Skeletal muscle satellite cell (primary cell): ENCODE measurements around the gene PIWIL4.
"Not testable (repeated sequence)": the region's sequence is repeated elsewhere in the genome, so short reads cannot be mapped to it uniquely, and the experiment has no call there.

ENCODE experiments used
- H3K27me3 ChIP-seq: 2 replicates; pipeline ENCODE4 v1.7.0; 2013; ENCODE audit warnings: low read length; ENCODE audit not compliant: control insufficient read depth, insufficient read depth
- H3K36me3 ChIP-seq: 2 replicates; pipeline ENCODE4 v1.7.0; 2013; ENCODE audit warnings: mild to moderate bottlenecking, control low read depth, low read length; ENCODE audit not compliant: insufficient read depth
- H3K4me1 ChIP-seq: 2 replicates; pipeline ENCODE4 v1.7.0; 2013; ENCODE audit warnings: low read length; ENCODE audit not compliant: control insufficient read depth, insufficient read depth
- H3K4me2 ChIP-seq: 2 replicates; pipeline ENCODE4 v1.7.0; 2013; ENCODE audit warnings: mild to moderate bottlenecking, low read length
- H3K4me3 ChIP-seq: 2 replicates; pipeline ENCODE4 v1.7.0; 2013; ENCODE audit warnings: low read length
- H3K9ac ChIP-seq: 2 replicates; pipeline ENCODE4 v1.7.0; 2013; ENCODE audit warnings: mild to moderate bottlenecking, low read depth, low read length, moderate library complexity
- H3K9me3 ChIP-seq: replicated peaks from 2 replicates; pipeline ENCODE4 v1.7.0; 2013; ENCODE audit warnings: mild to moderate bottlenecking, control low read depth, low read length

Gene PIWIL4

DNA sequence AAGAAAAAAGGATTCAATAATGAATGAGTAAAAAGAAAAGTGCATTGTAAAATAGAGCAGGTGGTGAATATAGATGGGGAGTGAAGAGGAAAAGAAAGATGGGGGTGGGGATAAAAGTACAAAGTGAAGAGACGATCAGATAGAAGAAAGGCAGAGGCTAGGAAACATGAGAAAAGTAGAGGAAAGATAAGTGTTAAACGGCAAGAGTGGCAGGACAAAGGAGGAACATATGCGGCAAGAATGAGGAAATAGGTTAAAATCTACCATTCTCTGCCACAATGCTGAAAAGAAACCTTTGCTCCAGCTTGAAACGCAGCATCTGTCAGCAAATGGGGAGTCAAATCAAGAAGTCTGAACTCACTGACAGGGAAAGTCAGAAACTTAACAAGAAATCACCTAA, 16.7 kb upstream of the PIWIL4 start:
- Histone ChIP-seq H3K36me3 (no peaks in the 10 kb centered on the region), H3K27me3 (no peaks in the 10 kb centered on the region), H3K9ac (no peak overlapping the region), H3K9me3 (no peaks in the 10 kb centered on the region), H3K4me3 (no peak overlapping the region), H3K4me2 (no peak overlapping the region), H3K4me1 (peaks cover 23% of the 10 kb centered on the region)

DNA sequence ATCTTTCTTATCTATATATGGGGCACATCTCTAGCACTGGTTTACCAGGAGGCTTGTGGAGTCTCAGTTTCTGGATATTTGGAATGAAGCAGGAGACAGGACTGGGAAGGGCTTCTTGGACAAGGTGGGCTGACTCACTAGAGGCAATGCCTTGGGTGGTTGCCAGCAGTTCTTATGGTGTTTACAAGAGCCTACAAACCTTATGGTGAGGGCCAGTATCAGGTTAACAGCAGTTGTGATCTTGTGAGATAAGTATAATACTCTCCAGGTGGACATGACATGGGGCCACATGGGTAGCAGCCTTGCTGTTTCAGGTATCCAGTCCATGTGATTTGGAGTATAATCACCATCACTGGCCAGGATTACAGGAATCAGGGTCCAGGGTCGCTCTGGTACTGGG, 13.2 kb upstream of the PIWIL4 start:
- Histone ChIP-seq H3K36me3 (no peaks in the 10 kb centered on the region), H3K4me2 (no peak overlapping the region), H3K9me3 (no peaks in the 10 kb centered on the region), H3K4me3 (no peak overlapping the region), H3K9ac (no peak overlapping the region), H3K4me1 (peaks cover 27% of the 10 kb centered on the region), H3K27me3 (no peaks in the 10 kb centered on the region)

DNA sequence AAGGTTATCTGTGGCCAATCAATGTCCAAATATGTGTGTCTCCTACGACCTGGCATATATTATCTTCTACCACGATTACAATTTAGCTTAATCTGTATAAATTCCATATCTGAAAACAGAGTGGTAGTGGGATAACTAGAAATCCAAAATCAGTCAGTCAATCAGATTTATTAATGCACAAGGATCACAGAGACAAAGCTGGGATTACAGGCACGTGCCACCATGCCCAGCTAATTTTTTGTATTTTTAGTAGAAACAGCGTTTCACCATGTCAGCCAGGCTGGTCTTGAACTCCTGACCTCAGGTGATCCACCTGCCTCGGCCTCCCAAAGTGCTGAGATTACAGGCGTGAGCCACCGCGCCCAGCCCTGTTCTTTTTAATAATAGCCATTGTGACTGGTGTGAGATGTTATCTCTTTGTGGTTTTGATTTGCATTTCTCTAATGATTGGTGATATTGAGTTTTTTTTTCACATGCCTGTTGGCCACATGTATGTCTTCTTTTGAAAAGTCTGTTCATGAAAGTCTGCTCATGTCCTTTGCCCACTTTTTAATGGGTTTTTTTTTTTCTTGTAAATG, 11.3 kb upstream of the PIWIL4 start:
- peaks cover 35% of the 10 kb centered on the region for H3K4me1 ChIP-seq
- H3K36me3 ChIP-seq, H3K27me3 ChIP-seq, H3K4me3 ChIP-seq, H3K9me3 ChIP-seq, H3K4me2 ChIP-seq, H3K9ac ChIP-seq: not testable (repeated sequence)

DNA sequence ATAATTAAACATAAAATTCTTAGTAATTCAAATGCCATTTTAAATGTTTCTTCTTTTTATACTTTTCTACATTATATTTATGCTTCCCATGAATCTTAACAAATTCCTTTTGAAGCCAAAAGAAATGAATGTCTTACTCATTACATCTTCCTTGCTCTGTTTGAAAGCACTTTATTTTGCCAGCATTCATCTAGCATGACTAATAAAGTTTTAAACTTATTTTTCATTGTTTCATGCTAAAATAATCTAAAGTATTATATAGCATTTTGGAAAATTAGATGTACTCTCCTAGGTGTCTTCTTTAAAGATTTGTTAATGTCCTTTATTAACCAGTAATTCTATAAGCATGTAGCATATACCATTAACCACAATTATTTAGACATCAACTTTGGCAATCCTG, 9.7 kb upstream of the PIWIL4 start:
- Histone ChIP-seq H3K4me3 (peak overlapping the region; percentile 0), H3K4me1 (peaks cover 35% of the 10 kb centered on the region), H3K4me2 (peak overlapping the region; percentile 59), H3K27me3 (no peaks in the 10 kb centered on the region), H3K9ac (peak overlapping the region; percentile 49), H3K36me3 (no peaks in the 10 kb centered on the region), H3K9me3 (no peaks in the 10 kb centered on the region)

DNA sequence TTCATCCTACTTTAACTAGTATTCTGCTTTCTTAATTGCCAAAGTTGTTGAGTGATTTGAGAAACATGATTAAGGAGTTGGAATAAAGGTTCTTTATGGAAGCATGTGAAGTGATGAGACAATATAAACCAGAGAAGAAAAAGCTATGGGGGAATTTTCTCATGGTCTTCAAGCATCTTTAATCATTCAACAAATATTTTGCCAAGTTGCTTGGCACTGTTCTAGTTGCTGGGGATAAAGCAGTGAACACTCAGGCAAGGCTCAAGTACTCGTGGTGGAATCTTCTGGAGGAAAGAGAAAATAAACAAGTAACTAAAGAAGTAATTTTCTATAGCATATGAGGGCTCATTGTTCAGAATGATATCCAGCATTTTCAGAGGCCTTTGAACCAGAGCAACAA, 9.2 kb upstream of the PIWIL4 start:
- H3K4me2 ChIP-seq: no peak overlapping the region
- H3K9me3 ChIP-seq: no peaks in the 10 kb centered on the region
- no peaks in the 10 kb centered on the region for H3K27me3 ChIP-seq
- H3K36me3 ChIP-seq: no peaks in the 10 kb centered on the region
- H3K9ac ChIP-seq: no peak overlapping the region
- peak overlapping the region; percentile 0 for H3K4me3 ChIP-seq
- peaks cover 39% of the 10 kb centered on the region for H3K4me1 ChIP-seq

DNA sequence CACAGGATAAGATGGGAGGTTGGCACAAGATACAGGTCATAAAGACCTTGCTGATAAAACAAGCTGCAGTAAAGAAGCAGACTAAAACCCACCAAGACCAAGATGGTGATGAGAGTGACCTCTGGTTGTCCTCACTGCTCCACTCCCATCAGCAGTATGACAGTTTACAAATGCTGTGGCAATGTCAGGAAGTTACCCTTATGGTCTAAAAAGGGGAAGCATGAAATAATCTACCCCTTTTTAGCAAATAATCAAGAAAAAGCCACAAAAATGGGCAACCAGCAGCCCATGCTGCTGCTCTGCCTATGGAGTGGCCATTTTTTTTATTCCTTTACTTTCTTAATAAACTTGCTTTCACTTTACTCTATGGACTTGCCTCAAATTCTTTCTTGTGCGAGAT, 8.7 kb upstream of the PIWIL4 start:
- no peaks in the 10 kb centered on the region for H3K36me3 ChIP-seq
- H3K27me3 ChIP-seq: no peaks in the 10 kb centered on the region
- H3K9me3 ChIP-seq: no peaks in the 10 kb centered on the region
- no peak overlapping the region for H3K4me2 ChIP-seq
- H3K9ac ChIP-seq: no peak overlapping the region
- H3K4me3 ChIP-seq: no peak overlapping the region
- peaks cover 42% of the 10 kb centered on the region for H3K4me1 ChIP-seq

DNA sequence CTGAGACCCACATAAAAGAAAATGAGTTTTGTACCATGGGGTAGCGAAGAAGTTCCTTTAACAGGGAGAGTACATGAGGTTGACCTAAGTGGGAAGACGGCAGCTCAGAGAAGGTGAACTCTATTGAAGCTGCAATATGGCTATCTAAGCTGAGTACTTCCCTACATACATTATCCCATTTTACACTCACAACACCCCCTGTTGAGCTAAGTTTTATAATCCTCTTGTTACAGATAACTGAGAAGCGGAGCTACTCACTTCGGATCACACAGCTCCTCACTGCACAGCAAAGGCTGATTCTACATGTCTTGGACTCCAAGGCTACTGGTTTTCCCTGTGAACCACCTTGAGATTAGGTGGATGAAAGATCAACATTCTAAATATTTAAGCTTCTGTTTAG, 8.2 kb upstream of the PIWIL4 start:
- Histone ChIP-seq H3K36me3 (no peaks in the 10 kb centered on the region), H3K9me3 (no peaks in the 10 kb centered on the region), H3K4me3 (no peak overlapping the region), H3K4me1 (peaks cover 44% of the 10 kb centered on the region), H3K27me3 (no peaks in the 10 kb centered on the region), H3K9ac (no peak overlapping the region), H3K4me2 (no peak overlapping the region)

DNA sequence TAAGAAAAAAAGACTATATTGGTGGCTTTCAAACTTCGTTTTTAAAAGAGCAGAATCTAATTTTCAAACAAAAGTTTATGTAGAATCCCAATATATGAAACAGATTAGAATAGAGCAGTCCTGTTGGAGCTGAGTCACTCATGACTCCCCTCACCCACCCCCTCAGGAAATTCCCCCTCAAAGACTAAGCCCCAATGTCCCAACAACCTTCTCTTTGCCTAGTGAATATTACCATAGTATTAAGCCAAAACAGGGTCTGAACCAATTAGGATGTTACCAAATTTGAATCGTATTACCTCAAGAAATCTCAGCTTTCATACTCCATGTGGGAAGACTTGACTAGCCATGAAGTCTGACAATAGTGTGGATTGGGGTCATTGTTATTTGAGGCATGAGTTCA, 7.8 kb upstream of the PIWIL4 start:
- H3K4me3 ChIP-seq: no peak overlapping the region
- peaks cover 45% of the 10 kb centered on the region for H3K4me1 ChIP-seq
- H3K4me2 ChIP-seq: no peak overlapping the region
- H3K36me3 ChIP-seq: no peaks in the 10 kb centered on the region
- H3K9ac ChIP-seq: no peak overlapping the region
- H3K9me3 ChIP-seq: no peaks in the 10 kb centered on the region
- H3K27me3 ChIP-seq: no peaks in the 10 kb centered on the region

DNA sequence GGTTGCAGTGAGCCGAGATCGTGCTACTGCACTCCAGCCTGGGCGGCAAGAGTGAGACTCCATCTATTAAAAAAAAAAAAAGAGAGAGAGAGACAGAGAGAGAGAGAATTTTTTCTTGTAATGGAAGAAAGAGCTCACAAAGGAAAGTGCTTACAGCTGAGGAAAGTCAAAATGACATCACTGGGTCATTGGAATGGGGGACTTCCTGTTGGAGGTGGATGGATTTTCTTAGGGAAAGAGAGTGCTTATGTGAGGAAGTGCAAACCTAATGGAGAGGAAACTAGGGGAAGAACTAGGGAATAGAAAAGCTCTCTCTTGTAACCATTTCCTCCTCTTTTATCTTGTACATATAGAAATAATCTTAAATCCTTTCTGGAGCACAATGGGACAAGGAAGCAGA, 6.3 kb upstream of the PIWIL4 start:
- Histone ChIP-seq H3K9ac (no peak overlapping the region), H3K4me1 (peaks cover 45% of the 10 kb centered on the region), H3K27me3 (no peaks in the 10 kb centered on the region), H3K36me3 (no peaks in the 10 kb centered on the region), H3K9me3 (no peaks in the 10 kb centered on the region), H3K4me3 (no peak overlapping the region), H3K4me2 (no peak overlapping the region)

DNA sequence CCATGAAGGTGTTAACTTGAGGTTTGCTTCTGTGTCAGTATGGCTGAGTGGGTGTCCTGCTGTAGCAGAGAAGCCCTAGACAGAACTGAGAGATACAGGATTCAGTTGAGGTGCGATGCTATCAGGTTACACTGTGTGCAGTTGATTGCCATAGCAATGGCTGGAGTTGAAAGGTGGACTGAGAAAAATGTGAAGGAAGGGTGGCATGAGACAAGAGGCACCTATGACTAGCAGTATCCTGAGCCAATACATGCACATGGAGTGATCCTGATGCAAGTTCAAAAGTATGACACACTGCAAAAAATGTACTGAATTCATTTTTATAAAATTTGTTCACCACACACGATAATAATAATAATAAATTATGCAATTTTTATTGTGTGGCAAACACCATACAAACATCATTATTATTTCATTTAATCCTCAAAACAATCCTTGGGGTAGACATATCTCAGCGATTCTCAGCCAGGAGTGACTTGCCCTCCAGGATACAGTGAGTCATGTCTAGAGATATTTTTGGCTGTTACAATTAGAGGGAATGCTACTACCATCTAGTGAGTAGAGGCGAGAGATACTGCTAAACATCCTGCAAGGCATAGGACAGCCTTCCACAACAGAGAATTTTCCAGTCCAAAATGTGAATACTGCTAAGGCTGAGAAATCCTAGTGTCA, 3.9 kb upstream of the PIWIL4 start:
- Histone ChIP-seq H3K9me3 (no peaks in the 10 kb centered on the region), H3K4me2 (no peak overlapping the region), H3K36me3 (no peaks in the 10 kb centered on the region), H3K9ac (peak overlapping the region; percentile 24), H3K4me3 (no peak overlapping the region), H3K4me1 (peaks cover 26% of the 10 kb centered on the region), H3K27me3 (no peaks in the 10 kb centered on the region)

DNA sequence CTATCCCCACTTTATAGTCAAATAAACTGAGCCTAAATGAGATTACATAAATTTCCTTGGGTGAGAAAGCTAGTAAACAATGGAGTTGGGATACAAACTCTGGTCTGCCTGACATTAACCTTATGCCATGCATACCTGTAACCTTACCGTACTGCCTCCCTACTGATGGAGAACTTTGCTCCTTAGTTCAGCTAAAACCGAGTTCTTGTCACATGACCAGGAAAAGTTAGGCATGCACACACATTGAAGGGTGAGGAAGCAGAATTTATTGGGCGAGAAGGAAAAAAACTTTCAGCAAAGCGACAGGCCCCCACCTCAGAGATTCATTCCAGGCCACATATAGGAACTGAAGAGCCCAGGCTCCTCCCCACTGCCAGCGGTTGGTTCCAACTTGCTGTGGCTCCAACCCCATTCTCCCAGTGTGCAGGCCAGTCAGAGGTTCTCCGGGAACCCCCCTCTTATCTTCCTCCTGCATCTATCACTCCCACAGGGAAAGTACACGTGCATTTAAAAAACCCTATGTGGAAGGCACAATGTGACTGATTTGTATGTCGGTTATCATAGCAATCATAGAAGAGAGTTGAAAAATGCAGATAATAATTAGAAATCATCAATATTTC, 3.2 kb upstream of the PIWIL4 start:
- Histone ChIP-seq H3K36me3 (no peaks in the 10 kb centered on the region), H3K27me3 (no peaks in the 10 kb centered on the region), H3K4me1 (peaks cover 19% of the 10 kb centered on the region), H3K4me3 (no peak overlapping the region), H3K9ac (no peak overlapping the region), H3K9me3 (no peaks in the 10 kb centered on the region), H3K4me2 (no peak overlapping the region)

DNA sequence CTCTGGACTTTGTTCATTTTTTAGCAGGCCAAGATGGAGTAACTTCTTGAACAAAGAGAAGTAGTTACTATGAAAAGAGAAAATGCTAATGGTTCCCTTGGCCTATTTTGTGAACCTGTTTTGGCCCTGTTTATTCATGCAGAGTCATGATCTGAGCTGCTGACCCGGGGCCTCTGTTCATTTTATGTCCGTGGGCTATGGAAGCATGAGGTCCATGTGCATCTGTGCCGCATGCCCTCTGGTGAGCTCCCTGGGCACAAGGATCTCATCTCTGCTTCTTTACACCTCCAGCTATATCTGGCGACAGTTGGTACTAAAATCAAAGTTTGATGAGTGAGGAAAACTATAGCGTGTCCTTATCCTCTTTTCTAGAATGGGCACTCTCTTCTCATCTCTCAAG, 1.0 kb downstream of the PIWIL4 start:
- no peaks in the 10 kb centered on the region for H3K36me3 ChIP-seq
- no peaks in the 10 kb centered on the region for H3K27me3 ChIP-seq
- no peaks in the 10 kb centered on the region for H3K9me3 ChIP-seq
- H3K9ac ChIP-seq: no peak overlapping the region
- no peak overlapping the region for H3K4me2 ChIP-seq
- peaks cover 6% of the 10 kb centered on the region for H3K4me1 ChIP-seq
- H3K4me3 ChIP-seq: no peak overlapping the region
